NCI-H2029 treated with DMSO at 0.1 percent for 48 hours (cell line): ENCODE results near the gene SIK3.
"Not testable (repeated sequence)": the region's sequence is repeated elsewhere in the genome, so short reads cannot be mapped to it uniquely, and the experiment has no call there.

ENCODE experiments used
- DNase-seq: peaks from one replicate; lab custom pipeline; 2025; lab: John Stamatoyannopoulos, UW

Gene SIK3

GRCh38 chr11:117098269-117099232, at the start of gene SIK3:
SIK3 (minus strand) TSS chr11:117098428; CDS start chr11:117098415, 13 bp downstream.
- peak; percentile 66 for DNase-seq

- no peak for DNase-seq
These were observed 48.3 kb upstream of the SIK3 start for GRCh38 chr11:117146521-117146920.

- DNase-seq: no peak
These were observed 47.1 kb upstream of the SIK3 start for GRCh38 chr11:117145393-117145761.

- no peak for DNase-seq
These were observed 46.5 kb upstream of the SIK3 start for GRCh38 chr11:117144477-117145392.

- peak; percentile 81 for DNase-seq
These were observed 45.7 kb upstream of the SIK3 start, which contains the start of gene PAFAH1B2 for GRCh38 chr11:117143871-117144476. PAFAH1B2 (plus strand) TSS chr11:117144287; CDS start chr11:117152448, 8,161 bp downstream.

- peak; percentile 81 for DNase-seq
These were observed 45.2 kb upstream of the SIK3 start for GRCh38 chr11:117143390-117143789.

GRCh38 chr11:117137223-117138086, 39.2 kb upstream of the SIK3 start:
- not testable (repeated sequence) for DNase-seq

GRCh38 chr11:117134979-117135378, 36.8 kb upstream of the SIK3 start:
- not testable (repeated sequence) for DNase-seq

GRCh38 chr11:117134431-117134830, 36.2 kb upstream of the SIK3 start:
- DNase-seq: no peak

GRCh38 chr11:117130879-117131278, 32.7 kb upstream of the SIK3 start:
- DNase-seq: no peak

GRCh38 chr11:117130396-117130795, 32.2 kb upstream of the SIK3 start:
- not testable (repeated sequence) for DNase-seq

- DNase-seq: no peak
These were observed 30.1 kb upstream of the SIK3 start for GRCh38 chr11:117128289-117128688.

GRCh38 chr11:117127171-117127901, 29.1 kb upstream of the SIK3 start:
- no peak for DNase-seq

GRCh38 chr11:117126223-117126965, 28.2 kb upstream of the SIK3 start:
- DNase-seq: no peak

- DNase-seq: no peak
These were observed 24.3 kb upstream of the SIK3 start for GRCh38 chr11:117122556-117122955.

GRCh38 chr11:117121176-117121575, 22.9 kb upstream of the SIK3 start:
- no peak for DNase-seq

GRCh38 chr11:117117681-117118080, 19.5 kb upstream of the SIK3 start:
- no peak for DNase-seq

GRCh38 chr11:117112939-117113338, 14.7 kb upstream of the SIK3 start:
- not testable (repeated sequence) for DNase-seq

GRCh38 chr11:117112497-117112896, 14.3 kb upstream of the SIK3 start:
- not testable (repeated sequence) for DNase-seq
